Measurements from ENCODE around the gene POPDC3. TPM values are rescaled to one million over a fixed set of nuclear protein-coding genes. Genes with fewer than 3 reads are reported as not detected.
"Not testable (repeated sequence)": the region's sequence is repeated elsewhere in the genome, so short reads cannot be mapped to it uniquely, and the experiment has no call there.

Gene POPDC3
- total and polyA plus RNA-seq, 2 experiments from 2014 or later: 0.93 to 1.5 TPM

DNA sequence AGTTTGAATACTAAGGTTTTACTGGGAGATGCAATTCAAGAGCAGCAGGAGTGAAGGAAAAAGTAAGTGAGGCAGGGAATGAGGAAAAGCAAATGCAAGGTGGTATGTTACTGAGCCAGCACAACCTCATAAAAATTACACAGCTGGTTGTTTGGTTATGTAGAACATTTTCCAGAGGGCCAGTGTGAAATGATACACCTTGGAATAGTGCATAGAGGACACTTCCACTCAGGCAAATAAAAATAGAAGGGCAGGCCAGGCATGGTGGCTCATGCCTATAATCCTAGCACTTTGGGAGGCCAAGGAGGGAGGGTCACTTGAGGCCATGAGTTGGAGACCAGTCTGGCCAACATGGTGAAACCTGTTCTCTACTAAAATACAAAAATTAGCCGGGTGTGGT lies 43.4 kb upstream of the POPDC3 start:
- H3K79me2 ChIP-seq: no peaks in the 10 kb centered on the region
- no peak for DNase-seq (ENCODE audit: low spot score)
- H3K4me1 ChIP-seq (ENCODE audit: insufficient read depth): no peaks in the 10 kb centered on the region
- no peak overlapping the region for H2AFZ ChIP-seq
- no peaks in the 10 kb centered on the region for H3K36me3 ChIP-seq (replicated peaks; ENCODE audit: insufficient read depth, low read depth)
- H3K27me3 ChIP-seq: no peaks in the 10 kb centered on the region
- no peaks in the 10 kb centered on the region for H3K9me2 ChIP-seq (replicated peaks; ENCODE audit: insufficient read depth)
- no peak overlapping the region for H3K27ac ChIP-seq
- no peaks in the 10 kb centered on the region for H4K20me1 ChIP-seq (ENCODE audit: insufficient read depth, poor library complexity, severe bottlenecking)
- H3K9me3 ChIP-seq (ENCODE audit: low read depth): no peaks in the 10 kb centered on the region
- WGBS (ENCODE audit: low lambda C conversion rate, missing lambda C conversion rate): 100% methylated on average over 1 of the region's 1 CpG
- H3K4me3 ChIP-seq: no peak overlapping the region
- no peak for TF ChIP-seq EZH2 (IDR thresholded peaks at IDR 0.05; ENCODE audit: borderline replicate concordance)
- TF ChIP-seq, protein P1, sequence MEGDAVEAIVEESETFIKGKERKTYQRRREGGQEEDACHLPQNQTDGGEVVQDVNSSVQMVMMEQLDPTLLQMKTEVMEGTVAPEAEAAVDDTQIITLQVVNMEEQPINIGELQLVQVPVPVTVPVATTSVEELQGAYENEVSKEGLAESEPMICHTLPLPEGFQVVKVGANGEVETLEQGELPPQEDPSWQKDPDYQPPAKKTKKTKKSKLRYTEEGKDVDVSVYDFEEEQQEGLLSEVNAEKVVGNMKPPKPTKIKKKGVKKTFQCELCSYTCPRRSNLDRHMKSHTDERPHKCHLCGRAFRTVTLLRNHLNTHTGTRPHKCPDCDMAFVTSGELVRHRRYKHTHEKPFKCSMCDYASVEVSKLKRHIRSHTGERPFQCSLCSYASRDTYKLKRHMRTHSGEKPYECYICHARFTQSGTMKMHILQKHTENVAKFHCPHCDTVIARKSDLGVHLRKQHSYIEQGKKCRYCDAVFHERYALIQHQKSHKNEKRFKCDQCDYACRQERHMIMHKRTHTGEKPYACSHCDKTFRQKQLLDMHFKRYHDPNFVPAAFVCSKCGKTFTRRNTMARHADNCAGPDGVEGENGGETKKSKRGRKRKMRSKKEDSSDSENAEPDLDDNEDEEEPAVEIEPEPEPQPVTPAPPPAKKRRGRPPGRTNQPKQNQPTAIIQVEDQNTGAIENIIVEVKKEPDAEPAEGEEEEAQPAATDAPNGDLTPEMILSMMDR (IDR thresholded peaks at IDR 0.05; ENCODE audit: poor library complexity): no peak
- no peak for TF ChIP-seq EZH2phosphoT487 (IDR thresholded peaks at IDR 0.05; ENCODE audit: low read depth, severe bottlenecking, unreplicated experiment)
- no peak overlapping the region for H3K4me2 ChIP-seq

DNA sequence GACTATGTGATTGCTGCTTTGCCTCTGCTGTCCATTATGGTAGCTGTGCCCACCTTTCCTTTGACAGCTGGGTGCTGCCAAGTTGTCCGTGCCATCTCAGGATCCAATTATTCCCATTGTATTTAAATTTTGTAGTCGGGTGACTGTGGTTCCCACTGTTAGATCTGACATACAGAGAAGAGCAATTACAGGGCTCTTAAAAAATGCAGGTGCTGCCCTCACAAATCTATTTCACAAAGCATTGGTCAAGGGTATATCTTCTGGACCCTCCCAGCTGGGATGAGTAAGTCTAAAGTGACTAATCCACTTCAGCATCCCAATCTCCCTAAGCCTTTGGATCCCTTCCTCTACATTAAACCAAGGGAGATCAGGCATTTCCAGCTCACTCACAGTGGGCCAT lies 41.4 kb upstream of the POPDC3 start:
- WGBS (ENCODE audit: low lambda C conversion rate, missing lambda C conversion rate): 98% methylated on average over 2 of the region's 2 CpGs
- H3K9me3 ChIP-seq (ENCODE audit: low read depth); H3K4me2 ChIP-seq; H3K27ac ChIP-seq; H4K20me1 ChIP-seq (ENCODE audit: insufficient read depth, poor library complexity, severe bottlenecking); H3K9me2 ChIP-seq (replicated peaks; ENCODE audit: insufficient read depth); H3K4me1 ChIP-seq (ENCODE audit: insufficient read depth); DNase-seq (ENCODE audit: low spot score); H3K4me3 ChIP-seq; H3K27me3 ChIP-seq; H2AFZ ChIP-seq; H3K79me2 ChIP-seq; H3K36me3 ChIP-seq (replicated peaks; ENCODE audit: insufficient read depth, low read depth): not testable (repeated sequence)

DNA sequence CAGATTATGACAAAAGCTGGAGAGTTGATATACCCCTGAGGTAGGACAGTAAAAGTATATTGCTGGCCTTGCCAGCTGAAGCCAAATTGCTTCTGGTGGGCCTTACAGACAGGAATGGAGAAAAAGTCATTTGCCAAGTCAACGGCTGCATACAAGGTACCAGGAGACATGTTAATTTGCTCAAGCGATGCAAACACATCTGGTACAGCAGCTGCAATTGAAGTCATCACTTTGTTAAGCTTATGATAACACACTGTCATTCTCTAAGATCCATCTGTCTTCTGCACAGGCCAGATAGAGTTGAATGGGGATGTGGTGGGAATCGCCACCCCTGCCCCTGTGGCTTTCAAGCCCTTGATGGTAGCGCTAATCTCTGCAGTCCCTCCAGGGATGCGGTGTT lies 40.4 kb upstream of the POPDC3 start:
- no peak for TF ChIP-seq EZH2 (IDR thresholded peaks at IDR 0.05; ENCODE audit: borderline replicate concordance)
- TF ChIP-seq EZH2phosphoT487 (IDR thresholded peaks at IDR 0.05; ENCODE audit: low read depth, severe bottlenecking, unreplicated experiment): no peak
- TF ChIP-seq, protein P1 (IDR thresholded peaks at IDR 0.05; ENCODE audit: poor library complexity): no peak
- no peak overlapping the region for H2AFZ ChIP-seq
- no peaks in the 10 kb centered on the region for H3K9me3 ChIP-seq (ENCODE audit: low read depth)
- H3K27ac ChIP-seq: no peak overlapping the region
- DNase-seq (ENCODE audit: low spot score): no peak
- no peaks in the 10 kb centered on the region for H4K20me1 ChIP-seq (ENCODE audit: insufficient read depth, poor library complexity, severe bottlenecking)
- H3K4me2 ChIP-seq: no peak overlapping the region
- H3K79me2 ChIP-seq: no peaks in the 10 kb centered on the region
- H3K36me3 ChIP-seq (replicated peaks; ENCODE audit: insufficient read depth, low read depth): no peaks in the 10 kb centered on the region
- H3K27me3 ChIP-seq: no peaks in the 10 kb centered on the region
- no peaks in the 10 kb centered on the region for H3K4me1 ChIP-seq (ENCODE audit: insufficient read depth)
- 93% methylated on average over 5 of the region's 5 CpGs for WGBS (ENCODE audit: low lambda C conversion rate, missing lambda C conversion rate)
- no peaks in the 10 kb centered on the region for H3K9me2 ChIP-seq (replicated peaks; ENCODE audit: insufficient read depth)
- H3K4me3 ChIP-seq: no peak overlapping the region

DNA sequence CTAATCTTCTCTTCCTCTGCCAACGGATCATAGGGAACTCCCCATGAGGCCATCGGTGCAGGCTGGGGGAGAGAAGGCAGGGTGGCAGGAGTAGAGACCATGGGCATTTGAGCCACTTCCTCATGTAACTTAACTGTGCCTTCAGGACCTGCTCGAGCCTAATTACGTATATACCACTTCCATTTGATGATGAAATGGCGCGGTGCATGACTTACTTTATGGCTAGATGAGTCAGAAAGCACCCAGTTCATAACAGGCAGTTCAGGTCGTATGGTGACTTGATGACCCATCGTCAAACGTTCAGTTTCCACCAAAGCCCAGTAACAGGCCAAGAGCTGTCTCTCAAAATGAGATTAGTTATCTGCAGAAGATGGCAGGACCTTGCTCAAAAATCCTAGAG lies 39.4 kb upstream of the POPDC3 start:
- not testable (repeated sequence) for H3K4me1 ChIP-seq (ENCODE audit: insufficient read depth); DNase-seq (ENCODE audit: low spot score); H3K79me2 ChIP-seq; H3K4me3 ChIP-seq; H4K20me1 ChIP-seq (ENCODE audit: insufficient read depth, poor library complexity, severe bottlenecking); H3K27me3 ChIP-seq; H3K9me3 ChIP-seq (ENCODE audit: low read depth); H2AFZ ChIP-seq; H3K9me2 ChIP-seq (replicated peaks; ENCODE audit: insufficient read depth); H3K27ac ChIP-seq; H3K36me3 ChIP-seq (replicated peaks; ENCODE audit: insufficient read depth, low read depth); H3K4me2 ChIP-seq
- WGBS (ENCODE audit: low lambda C conversion rate, missing lambda C conversion rate): 91% methylated on average over 9 of the region's 9 CpGs

DNA sequence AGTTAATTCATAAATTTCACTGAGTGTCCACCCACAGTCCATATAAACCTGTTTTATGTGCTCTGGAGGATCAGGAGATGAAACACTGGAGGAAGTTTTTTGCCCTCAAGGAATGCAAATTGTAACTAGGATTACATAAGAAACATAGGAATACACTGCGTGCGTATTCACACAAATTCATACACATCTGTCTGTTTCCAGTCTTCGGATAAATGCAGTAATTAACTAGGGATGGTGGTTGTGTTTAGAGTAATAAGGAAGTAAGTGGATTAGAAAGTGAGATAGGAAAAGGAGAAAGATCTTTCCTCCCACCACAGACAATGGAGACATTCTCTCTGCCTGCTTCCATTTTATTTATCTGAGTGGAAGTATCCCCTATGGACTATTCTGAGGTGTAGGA lies 35.7 kb upstream of the POPDC3 start:
- no peaks in the 10 kb centered on the region for H3K27me3 ChIP-seq
- H3K36me3 ChIP-seq (replicated peaks; ENCODE audit: insufficient read depth, low read depth): no peaks in the 10 kb centered on the region
- no peaks in the 10 kb centered on the region for H4K20me1 ChIP-seq (ENCODE audit: insufficient read depth, poor library complexity, severe bottlenecking)
- H3K4me3 ChIP-seq: no peak overlapping the region
- 62% methylated on average over 3 of the region's 3 CpGs for WGBS (ENCODE audit: low lambda C conversion rate, missing lambda C conversion rate)
- TF ChIP-seq EZH2phosphoT487 (IDR thresholded peaks at IDR 0.05; ENCODE audit: low read depth, severe bottlenecking, unreplicated experiment) (no peak), EZH2 (IDR thresholded peaks at IDR 0.05; ENCODE audit: borderline replicate concordance) (no peak)
- TF ChIP-seq, protein P1 (IDR thresholded peaks at IDR 0.05; ENCODE audit: poor library complexity): no peak
- H3K4me2 ChIP-seq: no peak overlapping the region
- no peaks in the 10 kb centered on the region for H3K4me1 ChIP-seq (ENCODE audit: insufficient read depth)
- no peaks in the 10 kb centered on the region for H3K9me3 ChIP-seq (ENCODE audit: low read depth)
- no peak overlapping the region for H2AFZ ChIP-seq
- no peak for DNase-seq (ENCODE audit: low spot score)
- no peak overlapping the region for H3K27ac ChIP-seq
- no peaks in the 10 kb centered on the region for H3K9me2 ChIP-seq (replicated peaks; ENCODE audit: insufficient read depth)
- H3K79me2 ChIP-seq: no peaks in the 10 kb centered on the region
